K562 (cell line): ENCODE results near the gene SDCBP2. TPM values are rescaled to one million over a fixed set of nuclear protein-coding genes. Genes with fewer than 3 reads are reported as not detected.

Source experiments
- ATAC-seq: fragments of 200-7000 bp; cut with Tn5 transposase; 3 replicates; pipeline ENCODE4 v1.9.1; 2020; ENCODE audit warnings: moderate library complexity
- BruUV-seq: library from RNA; stranded (reverse); fragments of 400-500 nt; replicated peaks from 2 replicates; lab custom pipeline; 2021; lab: Mats Ljungman, UMichigan
- CTCF ChIA-PET: fragments of 300-600 bp; formaldehyde crosslinking; extraction: SDS; loops from one replicate; lab custom pipeline; 2021; ENCODE audit warnings: low intra/inter-chr PET ratio; lab: Yijun Ruan, JAX
- POLR2A ChIA-PET: fragments of 300-600, 350-650 bp; sonication (Branson Sonifier 250); formaldehyde crosslinking; extraction: SDS; loops from one replicate; lab custom pipeline; 2021; ENCODE audit warnings: antibody characterized with exemption, inconsistent platforms; lab: Yijun Ruan, JAX
- DNase-seq, 4 experiments: peaks; one replicate each; pipeline versions ENCODE4 v3.0.0 to v3.0.0-alpha.2; 2011 to 2018; ENCODE audit warnings: low spot score in 3 of 4, mixed read lengths in 3 of 4; ENCODE audit errors: extremely low read depth in 1 of 4
- FAIRE-seq: peaks from 2 replicates; lab custom pipeline; 2011; peaks lifted over from hg19 to GRCh38; lab: Jason Lieb, UNC
- H2AFZ ChIP-seq: 2 replicates; pipeline ENCODE4 v1.6.0; 2011; ENCODE audit warnings: low read depth, low read length, control low read depth, inconsistent platforms
- H3K27ac ChIP-seq: fragments of 200-600 bp; 3 replicates; pipeline ENCODE4 v1.8.0; 2011; ENCODE audit warnings: low read depth, mild to moderate bottlenecking, control low read depth, inconsistent platforms, low read length, moderate library complexity, mixed read lengths; ENCODE audit errors: extremely low read depth
- H3K27me3 ChIP-seq, 2 experiments: fragments of 300-600 bp in 1 of 2; 2 replicates in 1 of 2; 3 replicates in 1 of 2; pipeline versions ENCODE4 v1.6.0 to v1.8.0; 2011; ENCODE audit warnings: inconsistent platforms in 2 of 2, low read length in 2 of 2, mild to moderate bottlenecking in 1 of 2, mixed read lengths in 1 of 2, moderate library complexity in 1 of 2; ENCODE audit not compliant: control insufficient read depth in 2 of 2, insufficient read depth in 2 of 2
- H3K36me3 ChIP-seq: fragments of 300-600 bp; 3 replicates; pipeline ENCODE4 v1.8.0; 2011; ENCODE audit warnings: mild to moderate bottlenecking, low read length, inconsistent platforms; ENCODE audit not compliant: control insufficient read depth, insufficient read depth
- H3K4me1 ChIP-seq, 2 experiments: fragments of 200-600 bp in 1 of 2; replicated peaks in 1 of 2; 2 replicates in 1 of 2; 3 replicates in 1 of 2; pipeline versions ENCODE4 v1.5.1 to v1.8.0; 2011; ENCODE audit warnings: inconsistent platforms in 2 of 2, low read length in 2 of 2, mild to moderate bottlenecking in 1 of 2, mixed read lengths in 1 of 2, moderate library complexity in 1 of 2; ENCODE audit not compliant: control insufficient read depth in 2 of 2, insufficient read depth in 2 of 2
- H3K4me2 ChIP-seq: 2 replicates; pipeline ENCODE4 v1.6.1; 2011; ENCODE audit warnings: low read length, control low read depth, inconsistent platforms, mixed read lengths; ENCODE audit not compliant: insufficient read depth
- H3K4me3 ChIP-seq: fragments of 200-600 bp; sonication (generic), shearing (Covaris generic); 2 replicates; pipeline ENCODE4 v1.5.1; 2016; ENCODE audit warnings: control low read depth, inconsistent platforms
- H3K79me2 ChIP-seq: fragments of 200-600 bp; 3 replicates; pipeline ENCODE4 v1.8.0; 2011; ENCODE audit warnings: low read length, inconsistent platforms; ENCODE audit not compliant: control insufficient read depth, insufficient read depth
- H3K9ac ChIP-seq, 2 experiments: 2 replicates each; pipeline versions ENCODE4 v1.6.0 to v1.6.1; 2011; ENCODE audit warnings: low read depth in 2 of 2, low read length in 2 of 2, control low read depth in 1 of 2, inconsistent platforms in 1 of 2, mild to moderate bottlenecking in 1 of 2, mixed read lengths in 1 of 2; ENCODE audit not compliant: insufficient read depth in 1 of 2
- H3K9me1 ChIP-seq: one replicate; pipeline ENCODE4 v1.6.0; 2011; ENCODE audit warnings: inconsistent platforms, mild to moderate bottlenecking, low read length, moderate library complexity; ENCODE audit not compliant: control insufficient read depth, insufficient read depth
- H3K9me3 ChIP-seq: replicated peaks from 2 replicates; pipeline ENCODE4 v1.5.1; 2011; ENCODE audit warnings: low read depth, low read length, inconsistent platforms; ENCODE audit not compliant: control insufficient read depth, insufficient read depth
- H4K20me1 ChIP-seq: replicated peaks from 2 replicates; pipeline ENCODE4 v1.6.1; 2011; ENCODE audit warnings: low read length, inconsistent platforms, mixed read lengths; ENCODE audit not compliant: control insufficient read depth, insufficient read depth
- ADNP ChIP-seq: fragments of 200-800 bp; sonication (Bioruptor generic); IDR thresholded peaks from 2 replicates; pipeline ENCODE4 v1.6.1; 2016; ENCODE audit warnings: missing genetic modification characterization, missing compliant biosample characterization
- DACH1 ChIP-seq: fragments of 450-650 bp; IDR thresholded peaks from 2 replicates; pipeline ENCODE4 v1.6.1; 2018; ENCODE audit not compliant: partially characterized antibody
- HNRNPH1 ChIP-seq: fragments of 200-400 bp; formaldehyde crosslinking; optimal IDR thresholded peaks from 2 replicates; pipeline ENCODE3; 2017; ENCODE audit warnings: low read depth, mild to moderate bottlenecking, low read length, moderate library complexity
- MYBL2 ChIP-seq, 2 experiments: fragments of 450-650 bp in 1 of 2; sonication (generic) in 1 of 2; formaldehyde crosslinking in 1 of 2; IDR thresholded peaks; 2 replicates each; pipeline versions ENCODE4 v1.6.1 to v1.8.1; 2017 to 2022; ENCODE audit warnings: borderline replicate concordance in 1 of 2, inconsistent platforms in 1 of 2, low read depth in 1 of 2, mild to moderate bottlenecking in 1 of 2, missing genetic modification reagents in 1 of 2, moderate library complexity in 1 of 2
- NBN ChIP-seq: fragments of 450-650 bp; IDR thresholded peaks from 2 replicates; pipeline ENCODE4 v1.6.1; 2016; ENCODE audit warnings: low read depth, mild to moderate bottlenecking
- PHB2 ChIP-seq: fragments of 450-650 bp; IDR thresholded peaks from 2 replicates; pipeline ENCODE4 v1.6.1; 2017; ENCODE audit warnings: low read depth
- RBFOX2 ChIP-seq: fragments of 200-400 bp; formaldehyde crosslinking; IDR thresholded peaks from 2 replicates; pipeline ENCODE4 v1.6.1; 2017; ENCODE audit warnings: low read depth, mild to moderate bottlenecking, low read length, moderate library complexity
- THAP7 ChIP-seq: fragments of 250-450 bp; sonication (Bioruptor Pico); IDR thresholded peaks from 2 replicates; pipeline ENCODE4 v1.5.0; 2021
- TOE1 ChIP-seq, 2 experiments: fragments of 450-650 bp in 1 of 2; sonication (generic) in 1 of 2; formaldehyde crosslinking in 1 of 2; IDR thresholded peaks; 2 replicates each; pipeline versions ENCODE4 v1.7.1 to v1.8.0; 2016 to 2022; ENCODE audit warnings: borderline replicate concordance in 2 of 2, mild to moderate bottlenecking in 2 of 2, antibody characterized with exemption in 1 of 2, inconsistent platforms in 1 of 2, low read depth in 1 of 2, missing genetic modification reagents in 1 of 2, moderate library complexity in 1 of 2
- TSC22D4 ChIP-seq: fragments of 450-650 bp; IDR thresholded peaks from 2 replicates; pipeline ENCODE4 v1.6.1; 2016; ENCODE audit warnings: missing genetic modification characterization, missing biosample characterization, control low read depth
- ZFPM2 ChIP-seq: fragments of 250-450 bp; sonication (Bioruptor Pico); IDR thresholded peaks from 2 replicates; pipeline ENCODE4 v1.5.1; 2022; ENCODE audit warnings: mild to moderate bottlenecking
- ZNF12 ChIP-seq: sonication (generic); formaldehyde crosslinking; IDR thresholded peaks from 2 replicates; pipeline ENCODE4 v1.4.0; 2020; ENCODE audit warnings: mild to moderate bottlenecking, missing genetic modification reagents
- ZNF445 ChIP-seq: fragments of 250-450 bp; sonication (Bioruptor Pico); IDR thresholded peaks from 2 replicates; pipeline ENCODE4 v1.4.0; 2020; ENCODE audit warnings: low read depth, mild to moderate bottlenecking, moderate library complexity
- ZNF778 ChIP-seq: fragments of 450-650 bp; formaldehyde crosslinking; IDR thresholded peaks from 2 replicates; pipeline ENCODE4 v1.4.0; 2020; ENCODE audit warnings: mild to moderate bottlenecking, moderate library complexity
- WGBS: fragments of 100-300 bp; shearing (Covaris generic); methylation state at CpG from one replicate; pipeline ENCODE4 v1.1.6; 2016; ENCODE audit warnings: low coverage, mixed read lengths; ENCODE audit not compliant: insufficient coverage; ENCODE audit errors: missing lambda C conversion rate; 5-methylcytosine and 5-hydroxymethylcytosine counted together
- in situ Hi-C: fragments of 300-500 bp; cut with MboI; formaldehyde crosslinking; loops from 4 replicates; pipeline ENCODE4 v1.15.0; 2018; ENCODE audit warnings: inconsistent platforms, mixed read lengths
- intact Hi-C: fragments of 100-400 bp; cut with micrococcal nuclease; formaldehyde crosslinking; loops from 2 replicates; pipeline ENCODE4 v1.14.2; 2022
- polyA plus RNA-seq, 8 experiments: library from polyadenylated mRNA; depleted of rRNA in 4 of 8; stranded (reverse) in 5 of 8; unstranded in 3 of 8; fragments of >200 nt; fragmentation: Nextera tagmentation in 2 of 8; fragmentation: Illumina TruSeq in 1 of 8; extraction: Ambion mirVana in 2 of 8; extraction: Trizol in 1 of 8; gene quantifications; 2 replicates each; pipeline versions ENCODE4 v1.2.1 to v1.2.3, GENCODE V29; 2011 to 2014; ENCODE audit warnings: inconsistent platforms in 1 of 8, missing spikeins in 1 of 8
- total RNA-seq, 7 experiments: library from RNA; depleted of rRNA in 6 of 7; stranded (reverse); fragments of >200 nt in 6 of 7; fragmentation: Illumina TruSeq in 2 of 7; extraction: Trizol in 2 of 7; gene quantifications; 2 replicates each; pipeline versions ENCODE4 v1.2.1 to v1.2.3, GENCODE V29; 2011 to 2021; ENCODE audit warnings: low replicate concordance in 1 of 7

The SDCBP2 gene
- total and polyA plus RNA-seq, 9 of the 15 experiments (the other 6 are each of a cell fraction or from before 2014, with no cell fraction given) = 0.06 to 1.2 (median 0.80) TPM

GRCh38 chr20:1296117-1296610 is 32.8 kb downstream of the SDCBP2 start:
- Histone ChIP-seq H3K9me3 (no peaks in the 10 kb centered on the region), H4K20me1 (peaks cover under 1% of the 10 kb centered on the region; the same call in 1 of the 2 replicates), H3K27ac (no peak overlapping the region), H3K4me2 (no peak overlapping the region), H3K27me3 (no peaks in the 10 kb centered on the region), H2AFZ (no peak overlapping the region), H3K9me1 (no peaks in the 10 kb centered on the region), H3K36me3 (no peaks in the 10 kb centered on the region; the same call in 2 of the 3 replicates), H3K4me3 (no peak overlapping the region), H3K4me1 (peaks cover 1 to 15% of the 10 kb centered on the region in 2 experiments; a peak in 4 of 5 replicates), H3K79me2 (no peaks in the 10 kb centered on the region), H3K9ac (no peak overlapping the region)
- no TSS peak for BruUV-seq
- CTCF ChIA-PET = interaction anchor here (0.5 to 0.6 kb wide), 2 partner anchors 8 to 17 kb away, joined by 3 read pairs; no protein-coding TSS in a partner anchor
- in situ Hi-C loops (no loop called here), intact Hi-C loops (no loop called here)
- TF ChIP-seq TOE1 (IDR thresholded peaks at IDR 0.05; ENCODE audit: borderline replicate concordance) = no peak
- no peak for TF ChIP-seq TOE1 (CRISPR knock-in tag; IDR thresholded peaks at IDR 0.05; ENCODE audit: borderline replicate concordance, low read depth)
- no peak for TF ChIP-seq DACH1
- no peak for TF ChIP-seq ZNF445 (CRISPR knock-in tag)
- TF ChIP-seq MYBL2 (IDR thresholded peaks at IDR 0.05; ENCODE audit: low read depth) = no peak
- TF ChIP-seq MYBL2 (CRISPR knock-in tag; IDR thresholded peaks at IDR 0.05; ENCODE audit: borderline replicate concordance) = no peak
- TF ChIP-seq NBN = no peak
- no peak for TF ChIP-seq ZNF12 (CRISPR knock-in tag)
- no peak for TF ChIP-seq HNRNPH1
- TF ChIP-seq PHB2 = no peak
- no peak for TF ChIP-seq ZNF778 (CRISPR knock-in tag)
- no peak for TF ChIP-seq ZFPM2 (CRISPR knock-in tag)
- no peak for TF ChIP-seq THAP7 (CRISPR knock-in tag)
- no peak for TF ChIP-seq TSC22D4 (tag)
- TF ChIP-seq RBFOX2 = no peak
- TF ChIP-seq ADNP (tag) = no peak
- FAIRE-seq (no peak), ATAC-seq (no peak), DNase-seq (no peak)
- 68% methylated on average over 5 of the region's 20 CpGs for WGBS
- POLR2A ChIA-PET = no interaction called here
